Adrenal gland (tissue), 5 donors: ENCODE data around the gene MDM2.

Experiments
- POLR2A ChIP-seq, 2 donors: fragments of 450-650 bp; IDR thresholded peaks; one replicate each; pipeline ENCODE4 v1.6.1; 2017; ENCODE audit warnings: antibody characterized with exemption in 2 of 2, mild to moderate bottlenecking in 2 of 2, moderate library complexity in 1 of 2
- TF ChIP-seq, protein P1 (sequence below), 6 experiments: fragments of 450-650 bp in 4 of 6; fragments of 200-600 bp in 2 of 6; sonication (generic) in 1 of 6; IDR thresholded peaks; 1 replicate in 5 of 6; 2 replicates in 1 of 6; pipeline versions ENCODE4 v1.5.1 to v1.8.0; 2016 to 2021; ENCODE audit warnings: antibody characterized with exemption in 6 of 6, mild to moderate bottlenecking in 2 of 6, moderate library complexity in 1 of 6
- donor health status: DM: no; HTN: no; CAD: no.

DNA sequence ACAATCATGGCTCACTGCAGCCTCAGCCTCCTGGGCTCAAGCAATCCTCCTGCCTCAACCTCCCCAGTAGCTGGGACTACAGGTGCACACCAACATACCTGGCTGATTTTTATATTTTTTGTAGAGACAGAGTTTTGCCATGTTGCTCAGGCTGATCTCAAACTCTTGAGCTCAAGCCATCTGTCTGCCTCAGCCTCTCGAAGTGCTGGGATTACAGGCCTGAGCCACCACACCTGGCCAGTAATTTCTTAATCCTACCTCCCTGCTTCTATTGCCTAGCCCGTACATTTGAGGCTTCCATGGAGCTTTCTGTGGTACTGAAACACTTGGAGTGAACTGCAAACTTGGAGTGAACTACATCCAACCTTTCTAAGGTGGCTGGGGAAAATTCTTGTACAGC, 41.3 kb upstream of the MDM2 start:
- TF ChIP-seq, protein P1, sequence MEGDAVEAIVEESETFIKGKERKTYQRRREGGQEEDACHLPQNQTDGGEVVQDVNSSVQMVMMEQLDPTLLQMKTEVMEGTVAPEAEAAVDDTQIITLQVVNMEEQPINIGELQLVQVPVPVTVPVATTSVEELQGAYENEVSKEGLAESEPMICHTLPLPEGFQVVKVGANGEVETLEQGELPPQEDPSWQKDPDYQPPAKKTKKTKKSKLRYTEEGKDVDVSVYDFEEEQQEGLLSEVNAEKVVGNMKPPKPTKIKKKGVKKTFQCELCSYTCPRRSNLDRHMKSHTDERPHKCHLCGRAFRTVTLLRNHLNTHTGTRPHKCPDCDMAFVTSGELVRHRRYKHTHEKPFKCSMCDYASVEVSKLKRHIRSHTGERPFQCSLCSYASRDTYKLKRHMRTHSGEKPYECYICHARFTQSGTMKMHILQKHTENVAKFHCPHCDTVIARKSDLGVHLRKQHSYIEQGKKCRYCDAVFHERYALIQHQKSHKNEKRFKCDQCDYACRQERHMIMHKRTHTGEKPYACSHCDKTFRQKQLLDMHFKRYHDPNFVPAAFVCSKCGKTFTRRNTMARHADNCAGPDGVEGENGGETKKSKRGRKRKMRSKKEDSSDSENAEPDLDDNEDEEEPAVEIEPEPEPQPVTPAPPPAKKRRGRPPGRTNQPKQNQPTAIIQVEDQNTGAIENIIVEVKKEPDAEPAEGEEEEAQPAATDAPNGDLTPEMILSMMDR (IDR thresholded peaks at IDR 0.05) = no peak
- no peak for TF ChIP-seq POLR2A (IDR thresholded peaks at IDR 0.05)
